ENCODE measurements around the gene CTSZ.

DNA sequence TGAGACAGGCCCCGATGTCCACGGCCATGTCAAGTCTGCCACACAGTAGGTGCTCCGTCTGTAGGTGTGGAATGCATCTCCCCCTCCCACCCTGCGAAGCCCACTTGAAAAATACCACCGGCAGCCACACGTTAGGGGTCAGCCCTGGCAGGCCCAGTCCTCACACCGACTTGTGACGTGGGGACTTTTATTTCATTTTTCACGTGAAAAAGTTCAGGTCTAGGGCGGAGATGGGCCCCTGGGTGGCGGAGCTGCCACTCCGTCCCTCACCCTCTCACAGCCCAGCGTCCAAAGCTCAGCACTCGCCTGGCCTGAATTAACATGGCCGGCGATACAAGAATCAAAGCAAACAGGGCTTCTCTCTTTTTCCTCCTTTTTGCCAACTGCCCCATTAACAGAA, 8.4 kb upstream of the CTSZ start:
- no peak for TF ChIP-seq POLR2A (IDR thresholded peaks at IDR 0.05; ENCODE audit: low read depth, low read length)
- TF ChIP-seq POLR2AphosphoS5 (IDR thresholded peaks at IDR 0.05; ENCODE audit: low read depth, low read length): no peak
- no peak for TF ChIP-seq TAF1 (IDR thresholded peaks at IDR 0.05; ENCODE audit: borderline replicate concordance, low read depth, low read length)

Data from GM12892 (cell line).